ENCODE measurements around the gene CTBP2. TPM values are rescaled to one million over a fixed set of nuclear protein-coding genes. Genes with fewer than 3 reads are reported as not detected.

The CTBP2 gene
- 10 to 100 TPM; 32.2 to 74.4 (median 52.0) TPM for total RNA-seq
- polyA plus RNA-seq, result 10 to 100 TPM in 1 of 3 donors, 1 to 10 TPM in 2; 6.7 to 19.2 (median 7.0) TPM
- long read RNA-seq, donor 1, full-length matches to known transcripts, result 8 of 8 reads
- long read RNA-seq, donor 1, partial matches to known transcripts, result 0 of 8 reads
- long read RNA-seq, donor 1, other reads (novel, unspliced or antisense), result 0 of 8 reads
- long read RNA-seq, donor 2, full-length matches to known transcripts, result 5 of 5 reads
- long read RNA-seq, donor 2, partial matches to known transcripts, result 0 of 5 reads
- long read RNA-seq, donor 2, other reads (novel, unspliced or antisense), result 0 of 5 reads

DNA sequence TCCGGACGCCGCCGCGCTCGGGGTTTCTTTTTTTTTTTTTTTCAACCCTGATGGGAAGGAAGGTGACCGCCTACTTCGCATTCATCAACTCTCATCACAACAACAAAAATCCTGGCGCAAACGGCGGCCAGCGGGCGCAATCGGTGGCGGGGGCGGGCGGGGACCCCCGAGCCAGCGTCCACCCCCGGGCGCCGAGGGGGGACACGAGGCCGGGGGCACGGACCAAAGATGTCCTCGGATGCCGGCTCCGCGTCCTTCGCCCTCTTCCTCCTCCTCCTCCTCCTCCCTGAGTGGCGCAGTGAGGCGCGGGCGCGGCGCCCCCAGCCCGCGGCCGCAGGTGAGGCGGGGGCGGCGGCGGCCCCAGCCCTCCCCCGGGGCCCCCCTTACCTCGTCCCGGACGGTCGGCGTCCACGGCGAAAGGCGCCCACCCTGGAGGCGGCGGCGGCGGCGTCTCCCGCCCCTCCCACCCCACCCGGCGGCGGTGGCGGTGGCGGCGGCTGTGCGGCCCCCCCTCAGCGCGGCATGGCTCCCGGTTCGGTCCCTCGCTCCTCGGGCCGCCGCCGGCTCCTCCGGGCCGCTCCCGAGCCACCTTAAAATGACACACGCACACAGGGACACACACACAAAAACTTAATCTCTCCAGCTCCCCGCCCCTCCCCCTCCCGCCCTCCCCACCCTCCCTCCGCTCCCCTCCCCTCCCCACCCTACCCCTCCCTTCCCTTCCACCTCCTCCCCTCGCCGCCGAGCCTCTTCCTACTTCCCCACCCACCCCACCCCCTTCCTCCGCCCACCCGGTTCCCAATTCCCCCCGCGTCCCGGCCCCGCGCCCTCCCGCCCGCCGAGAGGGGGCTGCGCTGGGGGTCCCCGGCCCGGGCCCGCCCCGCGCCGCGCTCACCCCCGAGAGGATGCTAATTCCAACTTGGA is at the start of gene CTBP2:
Gene CTBP2, minus strand, starts transcription at position 632 of the 924 bp plus-strand sequence.
- WGBS, 5 donors, result 0 to 1% (median 1%) methylated on average over 44 to 96 of the region's 103 CpGs
- intact Hi-C loops (cut with DNase I; ENCODE audit: low total_unique reads), result loop anchor here (10.0 kb wide), 2 partner anchors 115 to 175 kb away; no protein-coding TSS in a partner anchor

DNA sequence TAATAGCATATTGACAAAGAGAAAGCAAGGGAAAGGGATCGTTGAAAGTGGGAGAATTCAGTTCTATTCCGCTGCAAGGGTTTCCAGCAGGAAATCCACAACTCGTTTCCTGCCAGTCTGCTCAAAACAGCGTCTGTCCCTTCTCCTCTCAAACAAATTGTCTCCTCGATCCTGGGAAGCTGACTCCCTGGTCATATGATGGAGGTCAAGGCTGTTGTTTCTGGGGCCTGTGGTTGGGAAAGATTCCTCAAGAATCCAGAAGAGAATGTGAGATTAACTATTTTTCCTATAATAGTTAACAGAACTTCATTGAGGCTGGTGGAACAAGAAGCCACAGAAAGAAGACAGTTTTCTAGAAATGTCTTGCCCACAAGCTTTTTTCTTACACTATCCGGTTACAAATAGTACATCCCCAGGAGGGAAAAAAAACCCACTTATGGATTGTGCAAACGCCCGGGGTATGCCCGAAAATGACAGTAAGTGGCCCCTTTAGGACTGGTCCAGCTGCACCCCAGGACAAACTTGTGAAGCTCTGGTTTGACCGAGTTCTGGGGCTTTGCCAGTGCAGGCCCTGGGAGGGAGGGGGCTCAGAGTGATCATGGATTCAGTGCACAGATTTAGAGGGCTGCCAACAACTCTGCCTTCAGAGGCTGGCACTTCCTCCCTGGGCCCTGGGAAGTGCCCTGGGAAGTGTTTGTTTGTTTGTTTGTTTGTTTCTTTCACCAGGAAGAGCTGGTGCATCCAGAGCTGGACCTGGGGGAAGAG is 49.4 kb upstream of the CTBP2 start:
- intact Hi-C loops (cut with DNase I; ENCODE audit: low total_unique reads), result no loop called here
- WGBS, 5 donors, result 43 to 52% (median 50%) methylated on average over 10 of the region's 10 CpGs
- H3K27me3 ChIP-seq (replicated peaks in 1 of 7), result peaks cover 0 to 10% (median 0%) of the 10 kb centered on the region in 7 donors
- H3K9me3 ChIP-seq, result peaks cover 0 to 3% (median 0%) of the 10 kb centered on the region in 8 donors
- H3K4me1 ChIP-seq, result peaks cover 0 to 13% (median 0%) of the 10 kb centered on the region in 6 donors
- H3K27ac ChIP-seq, result peak overlapping the region in 3 of 8 donors; percentile 4 to 35 (median 17)
- peak; percentile 42 for DNase-seq
- peak overlapping the region in 2 of 8 donors; percentile 12 to 37 for H3K4me3 ChIP-seq
- no peak for TF ChIP-seq POLR2A (IDR thresholded peaks at IDR 0.05)
- TF ChIP-seq, protein P1, sequence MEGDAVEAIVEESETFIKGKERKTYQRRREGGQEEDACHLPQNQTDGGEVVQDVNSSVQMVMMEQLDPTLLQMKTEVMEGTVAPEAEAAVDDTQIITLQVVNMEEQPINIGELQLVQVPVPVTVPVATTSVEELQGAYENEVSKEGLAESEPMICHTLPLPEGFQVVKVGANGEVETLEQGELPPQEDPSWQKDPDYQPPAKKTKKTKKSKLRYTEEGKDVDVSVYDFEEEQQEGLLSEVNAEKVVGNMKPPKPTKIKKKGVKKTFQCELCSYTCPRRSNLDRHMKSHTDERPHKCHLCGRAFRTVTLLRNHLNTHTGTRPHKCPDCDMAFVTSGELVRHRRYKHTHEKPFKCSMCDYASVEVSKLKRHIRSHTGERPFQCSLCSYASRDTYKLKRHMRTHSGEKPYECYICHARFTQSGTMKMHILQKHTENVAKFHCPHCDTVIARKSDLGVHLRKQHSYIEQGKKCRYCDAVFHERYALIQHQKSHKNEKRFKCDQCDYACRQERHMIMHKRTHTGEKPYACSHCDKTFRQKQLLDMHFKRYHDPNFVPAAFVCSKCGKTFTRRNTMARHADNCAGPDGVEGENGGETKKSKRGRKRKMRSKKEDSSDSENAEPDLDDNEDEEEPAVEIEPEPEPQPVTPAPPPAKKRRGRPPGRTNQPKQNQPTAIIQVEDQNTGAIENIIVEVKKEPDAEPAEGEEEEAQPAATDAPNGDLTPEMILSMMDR (IDR thresholded peaks at IDR 0.05 in 8 of 11, conservative IDR thresholded peaks at IDR 0.05 in 3 of 11), result no peak
- no peak for TF ChIP-seq POLR2AphosphoS5 (IDR thresholded peaks at IDR 0.05)
- no peaks in the 10 kb centered on the region for H3K36me3 ChIP-seq

More for the DNA sequence above, at the start of gene CTBP2:
- Histone ChIP-seq H3K36me3 (no peaks in the 10 kb centered on the region), H3K4me3 (peak within 1 kb of the TSS; percentile 57 to 90 (median 69)), H3K9me3 (no peaks in the 10 kb centered on the region), H3K4me1 (peaks cover 0 to 62% (median 41%) of the 10 kb centered on the region in 6 donors), H3K27me3 (replicated peaks in 1 of 7) (peaks cover 0 to 81% (median 15%) of the 10 kb centered on the region in 7 donors), H3K27ac (peak within 1 kb of the TSS; percentile 81 to 97 (median 95))
- peak; percentile 87 for DNase-seq
- TF ChIP-seq POLR2AphosphoS5 (IDR thresholded peaks at IDR 0.05), result peak in 2 of 3 donors; percentile 22 to 35
- no peak for TF ChIP-seq POLR2A (IDR thresholded peaks at IDR 0.05)
- TF ChIP-seq, protein P1 (IDR thresholded peaks at IDR 0.05 in 8 of 11, conservative IDR thresholded peaks at IDR 0.05 in 3 of 11), result no peak

DNA sequence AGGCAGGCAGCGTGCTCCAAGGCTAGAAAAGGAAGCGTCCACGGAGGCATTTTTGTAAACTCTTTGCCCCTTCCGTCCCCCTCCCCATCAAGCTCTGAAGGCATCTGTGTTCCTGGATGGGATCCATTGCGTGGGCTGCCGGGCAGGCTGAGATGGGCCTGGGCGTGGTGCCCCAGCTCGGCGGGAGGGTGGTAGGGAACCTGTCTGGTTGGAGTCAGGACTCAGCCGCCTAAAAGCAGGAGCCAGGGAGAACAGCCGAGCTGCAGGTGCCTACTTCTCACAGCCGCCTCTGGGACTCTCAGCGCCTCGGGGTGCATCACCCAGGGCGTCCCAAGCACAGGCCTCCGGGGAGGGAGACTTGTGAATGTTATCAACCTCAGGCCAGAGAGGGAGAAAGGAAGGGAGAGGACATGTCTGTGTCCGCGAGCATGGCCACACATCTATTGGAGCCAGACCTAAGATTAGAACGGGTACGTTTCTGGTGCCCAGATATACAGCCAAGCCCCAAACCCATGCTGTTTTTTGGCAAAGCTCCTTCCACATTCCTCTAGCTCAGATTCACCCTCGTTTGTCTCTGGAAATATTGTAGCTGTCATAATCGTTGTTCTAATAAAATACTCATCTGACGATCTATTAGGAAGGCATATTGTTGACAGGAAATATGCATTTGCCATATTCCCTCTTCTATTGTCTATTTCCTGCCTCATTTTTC is 48.6 kb upstream of the CTBP2 start:
- H3K27ac ChIP-seq, result peak overlapping the region in 3 of 8 donors; percentile 4 to 35 (median 17)
- intact Hi-C loops (cut with DNase I; ENCODE audit: low total_unique reads), result no loop called here
- TF ChIP-seq, protein P1 (IDR thresholded peaks at IDR 0.05 in 8 of 11, conservative IDR thresholded peaks at IDR 0.05 in 3 of 11), result no peak
- no peak for TF ChIP-seq POLR2A (IDR thresholded peaks at IDR 0.05)
- no peak for TF ChIP-seq POLR2AphosphoS5 (IDR thresholded peaks at IDR 0.05)
- H3K27me3 ChIP-seq (replicated peaks in 1 of 7), result peaks cover 0 to 10% (median 0%) of the 10 kb centered on the region in 7 donors
- peak; percentile 49 for DNase-seq
- peaks cover 0 to 3% (median 0%) of the 10 kb centered on the region in 8 donors for H3K9me3 ChIP-seq
- peaks cover 0 to 13% (median 0%) of the 10 kb centered on the region in 6 donors for H3K4me1 ChIP-seq
- no peaks in the 10 kb centered on the region for H3K36me3 ChIP-seq
- WGBS, 5 donors, result 78 to 84% (median 80%) methylated on average over 21 to 23 of the region's 23 CpGs
- H3K4me3 ChIP-seq, result peak overlapping the region in 2 of 8 donors; percentile 12 to 37

Measured in spleen (tissue), 13 donors.